Tibial artery (tissue), 4 donors: ENCODE measurements around the gene GPR139.

ENCODE experiments used
- DNase-seq, 2 donors: peaks; one replicate each; pipeline ENCODE4 v3.0.0-alpha.2; 2019
- H3K27ac ChIP-seq, 2 donors: fragments of 200-600 bp; sonication (generic) in 1 of 2; 1 replicate in 1 of 2; 2 replicates in 1 of 2; pipeline ENCODE4 v1.5.1; 2018 to 2019; ENCODE audit warnings: mild to moderate bottlenecking in 1 of 2
- H3K27me3 ChIP-seq, 2 donors: fragments of 200-600 bp; sonication (generic) in 1 of 2; one replicate each; pipeline versions ENCODE4 v1.5.1 to v1.6.0; 2016 to 2019
- H3K36me3 ChIP-seq, 3 donors: fragments of 200-600 bp; sonication (generic) in 2 of 3; one replicate each; pipeline ENCODE4 v1.5.1; 2016 to 2019; ENCODE audit warnings: mild to moderate bottlenecking in 2 of 3
- H3K4me1 ChIP-seq, 4 donors: fragments of 200-600 bp; sonication (generic) in 2 of 4; 1 replicate in 3 of 4; 2 replicates in 1 of 4; pipeline ENCODE4 v1.5.1; 2016 to 2019
- H3K4me3 ChIP-seq, 2 donors: fragments of 200-600 bp; sonication (generic) in 1 of 2; 1 replicate in 1 of 2; 2 replicates in 1 of 2; pipeline ENCODE4 v1.5.1; 2018 to 2019; ENCODE audit warnings: mild to moderate bottlenecking in 2 of 2
- H3K9me3 ChIP-seq, 3 donors: fragments of 200-600 bp; sonication (generic) in 1 of 3; one replicate each; pipeline ENCODE4 v1.5.1; 2016 to 2019
- CTCF ChIP-seq, 2 experiments: fragments of 200-600 bp in 1 of 2; fragments of 450-650 bp in 1 of 2; IDR thresholded peaks; one replicate each; pipeline ENCODE4 v1.5.1; 2017 to 2019; ENCODE audit warnings: antibody characterized with exemption in 2 of 2, mild to moderate bottlenecking in 1 of 2, moderate library complexity in 1 of 2
- intact Hi-C: fragments of 100-400 bp; cut with DNase I; formaldehyde crosslinking; loops from one replicate; pipeline ENCODE4 v1.15.0; 2023; ENCODE audit warnings: low total_unique reads

Gene GPR139

DNA sequence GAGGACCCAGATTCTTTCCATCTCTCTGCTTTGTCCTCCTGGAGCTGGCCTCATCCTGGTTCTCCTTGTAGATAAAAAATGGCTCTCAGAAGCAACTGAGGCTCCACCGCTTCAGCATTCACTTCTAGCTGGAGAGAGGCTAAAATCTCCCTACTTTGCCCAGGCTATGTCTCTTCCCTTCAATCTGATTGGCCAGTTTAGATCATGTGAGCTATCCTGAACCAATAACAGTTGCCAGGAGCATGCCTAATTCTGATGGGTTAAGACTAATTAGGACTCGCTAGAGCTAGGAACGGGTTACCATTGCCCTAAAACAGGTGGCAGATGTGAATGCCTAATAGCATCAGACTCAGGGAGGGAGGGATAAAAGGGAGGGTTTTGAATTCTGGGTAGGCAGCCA lies 89.6 kb downstream of the GPR139 start:
- no peak overlapping the region for H3K4me3 ChIP-seq
- no peaks in the 10 kb centered on the region for H3K27me3 ChIP-seq
- TF ChIP-seq CTCF (IDR thresholded peaks at IDR 0.05) = no peak
- H3K4me1 ChIP-seq = no peaks in the 10 kb centered on the region
- no peaks in the 10 kb centered on the region for H3K36me3 ChIP-seq
- intact Hi-C loops = no loop called here
- DNase-seq = no peak
- no peak overlapping the region for H3K27ac ChIP-seq
- no peaks in the 10 kb centered on the region for H3K9me3 ChIP-seq
